ENCODE data around the gene SERINC2.

GRCh38 chr1:31470794-31471315, 57.8 kb downstream of the SERINC2 start:
- no peak for TF ChIP-seq CTCF (IDR thresholded peaks at IDR 0.05; ENCODE audit: insufficient read depth, low read depth, low read length)
- TF ChIP-seq EZH2 (IDR thresholded peaks at IDR 0.05; ENCODE audit: insufficient read depth, low read length): no peak

Data from astrocyte (in vitro differentiated cells and primary cell).